WTC11 (cell line): ENCODE data around the gene PI4K2A.

Source experiments
- CTCF ChIP-seq: fragments of 200-600 bp; IDR thresholded peaks from 2 replicates; pipeline ENCODE4 v1.8.0; 2022; ENCODE audit warnings: antibody characterized with exemption
- JUN ChIP-seq: sonication (generic); formaldehyde crosslinking; IDR thresholded peaks from 2 replicates; pipeline ENCODE4 v1.8.0; 2023; ENCODE audit warnings: mild to moderate bottlenecking, missing genetic modification reagents

- TF ChIP-seq JUN (CRISPR knock-in tag): no peak
- TF ChIP-seq CTCF: no peak
These were observed 44.5 kb downstream of the PI4K2A start for GRCh38 chr10:97684866-97685394.
